Peyer's patch (tissue), 4 donors: ENCODE results near the gene LECT2.

Experiments used
- POLR2A ChIP-seq, 2 donors: fragments of 450-650 bp; IDR thresholded peaks; one replicate each; pipeline ENCODE4 v1.5.1; 2017; ENCODE audit warnings: antibody characterized with exemption in 2 of 2, mild to moderate bottlenecking in 2 of 2, moderate library complexity in 2 of 2
- TF ChIP-seq, protein P1 (sequence below), 6 experiments: fragments of 450-650 bp in 4 of 6; fragments of 200-600 bp in 2 of 6; sonication (generic) in 1 of 6; IDR thresholded peaks; one replicate each; pipeline ENCODE4 v1.5.1; 2017 to 2019; ENCODE audit warnings: antibody characterized with exemption in 6 of 6, mild to moderate bottlenecking in 3 of 6, moderate library complexity in 1 of 6

- no peak for TF ChIP-seq POLR2A (IDR thresholded peaks at IDR 0.05)
- TF ChIP-seq, protein P1, sequence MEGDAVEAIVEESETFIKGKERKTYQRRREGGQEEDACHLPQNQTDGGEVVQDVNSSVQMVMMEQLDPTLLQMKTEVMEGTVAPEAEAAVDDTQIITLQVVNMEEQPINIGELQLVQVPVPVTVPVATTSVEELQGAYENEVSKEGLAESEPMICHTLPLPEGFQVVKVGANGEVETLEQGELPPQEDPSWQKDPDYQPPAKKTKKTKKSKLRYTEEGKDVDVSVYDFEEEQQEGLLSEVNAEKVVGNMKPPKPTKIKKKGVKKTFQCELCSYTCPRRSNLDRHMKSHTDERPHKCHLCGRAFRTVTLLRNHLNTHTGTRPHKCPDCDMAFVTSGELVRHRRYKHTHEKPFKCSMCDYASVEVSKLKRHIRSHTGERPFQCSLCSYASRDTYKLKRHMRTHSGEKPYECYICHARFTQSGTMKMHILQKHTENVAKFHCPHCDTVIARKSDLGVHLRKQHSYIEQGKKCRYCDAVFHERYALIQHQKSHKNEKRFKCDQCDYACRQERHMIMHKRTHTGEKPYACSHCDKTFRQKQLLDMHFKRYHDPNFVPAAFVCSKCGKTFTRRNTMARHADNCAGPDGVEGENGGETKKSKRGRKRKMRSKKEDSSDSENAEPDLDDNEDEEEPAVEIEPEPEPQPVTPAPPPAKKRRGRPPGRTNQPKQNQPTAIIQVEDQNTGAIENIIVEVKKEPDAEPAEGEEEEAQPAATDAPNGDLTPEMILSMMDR (IDR thresholded peaks at IDR 0.05): no peak
Measured at GRCh38 chr5:135953850-135954249, 933 bp downstream of the LECT2 start.
